NCI-H128 (cell line): Measurements from ENCODE around the gene TMEM150B.
"Not testable (repeated sequence)": the region's sequence is repeated elsewhere in the genome, so short reads cannot be mapped to it uniquely, and the experiment has no call there.

ENCODE experiments used
- DNase-seq: peaks from one replicate; lab custom pipeline; 2025; ENCODE audit not compliant: unreplicated experiment; lab: John Stamatoyannopoulos, UW

Gene TMEM150B

DNA sequence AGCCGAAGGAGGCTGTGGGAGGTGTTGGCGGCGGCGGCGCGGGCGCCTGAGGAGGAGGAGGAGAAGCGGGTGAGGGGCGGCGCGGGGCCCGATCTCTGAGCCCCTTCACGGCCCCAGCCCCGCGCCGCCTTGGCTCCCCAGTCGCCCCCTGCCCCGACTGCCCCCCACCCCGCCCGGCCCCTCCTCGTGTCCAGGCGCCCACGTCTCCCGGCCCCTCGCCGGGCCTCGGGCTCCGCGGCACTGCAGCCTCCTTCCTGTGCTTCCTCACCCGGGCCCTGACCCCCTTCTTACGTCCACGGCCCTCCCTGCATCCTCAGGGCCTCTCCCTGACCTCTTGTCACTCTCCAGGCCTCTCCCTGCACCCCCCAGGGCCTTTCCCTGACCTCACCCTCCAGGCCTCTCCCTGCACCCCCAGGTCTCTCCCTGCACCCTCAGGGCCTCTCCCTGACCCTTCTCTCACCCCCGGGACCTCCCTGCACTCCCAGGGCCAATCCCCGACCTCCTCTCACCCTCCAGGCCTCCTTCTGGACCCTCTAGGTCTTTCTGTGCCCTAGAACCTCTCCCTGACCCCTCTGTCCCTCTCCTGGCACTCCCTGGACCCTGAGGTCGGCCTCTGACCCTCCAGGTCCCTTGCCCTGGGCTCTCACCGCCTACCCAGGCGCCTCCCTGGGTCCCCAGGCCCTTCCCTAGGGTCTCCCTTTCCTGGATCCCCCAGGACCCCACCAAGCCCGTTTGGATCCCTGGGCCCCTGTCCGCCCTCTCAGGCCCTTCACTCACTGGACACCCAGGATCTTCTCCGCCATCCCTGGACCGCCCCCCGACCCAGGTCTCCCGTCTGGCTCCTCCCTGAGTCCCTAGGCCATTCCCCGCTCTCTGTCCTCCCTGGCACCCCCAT, 15.0 kb upstream of the TMEM150B start:
- no peak for DNase-seq

DNA sequence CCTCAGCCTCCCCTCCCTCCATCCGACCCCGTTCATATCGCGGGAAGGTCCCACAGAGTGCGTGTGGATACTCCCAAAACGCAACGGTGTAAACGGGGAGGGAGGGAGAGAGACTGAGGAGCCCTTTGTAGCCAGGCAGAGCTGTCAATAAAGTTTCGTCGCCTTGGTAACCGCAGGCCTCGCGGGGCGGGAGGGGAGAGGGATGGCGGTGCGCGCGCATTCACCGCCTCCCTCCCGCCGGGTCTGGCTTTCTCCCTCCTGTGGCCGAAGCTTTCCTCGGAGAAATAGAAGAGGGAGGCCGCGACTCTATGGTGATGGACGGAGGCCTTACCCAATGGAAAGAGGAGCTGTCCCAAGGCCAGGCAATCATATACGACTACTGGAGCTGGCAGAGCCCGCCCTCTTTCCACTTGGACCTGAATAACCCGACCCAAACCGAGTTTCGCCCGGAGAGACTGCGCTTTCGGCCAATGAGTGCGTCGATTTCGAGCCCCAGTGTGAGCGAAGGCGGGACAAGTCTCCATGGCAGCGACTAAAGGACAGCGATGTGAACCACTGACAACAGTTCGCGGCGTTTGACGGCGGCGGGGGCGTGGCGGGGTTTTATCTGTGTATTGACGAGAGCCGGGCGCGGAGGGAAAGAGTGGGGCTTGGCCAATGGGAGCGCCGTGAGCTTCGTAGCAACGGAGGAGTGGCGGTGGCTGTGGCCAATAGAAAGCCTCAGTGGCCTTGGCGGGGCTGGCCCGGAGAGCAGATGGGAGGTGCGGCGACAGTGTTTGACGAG, 14.2 kb upstream of the TMEM150B start, which contains the start of gene KMT5C:
KMT5C (plus strand) TSS at position 772 of the 784 bp plus-strand sequence. CDS start 2,061 bp downstream, outside the sequence.
- peak; percentile 100 for DNase-seq

DNA sequence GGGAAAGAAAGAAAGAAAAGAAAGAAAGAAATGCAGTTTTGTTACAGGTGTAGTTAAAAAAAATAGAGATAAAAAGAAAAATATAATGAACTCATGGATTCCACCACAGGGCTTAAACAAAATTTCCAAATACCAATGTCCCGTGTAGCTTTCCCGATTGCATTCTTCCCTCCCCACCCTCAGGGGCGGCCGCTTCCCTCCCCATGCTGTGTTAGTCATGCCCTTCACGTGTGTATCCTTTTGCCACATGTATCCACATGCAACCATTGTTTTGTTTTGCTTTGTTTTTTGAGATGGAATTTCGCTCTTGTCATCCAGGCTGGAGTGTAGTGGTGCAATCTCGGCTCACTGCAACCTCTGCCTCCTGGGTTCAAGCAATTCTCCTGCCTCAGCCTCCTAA, 11.0 kb upstream of the TMEM150B start:
- DNase-seq, result no peak

DNA sequence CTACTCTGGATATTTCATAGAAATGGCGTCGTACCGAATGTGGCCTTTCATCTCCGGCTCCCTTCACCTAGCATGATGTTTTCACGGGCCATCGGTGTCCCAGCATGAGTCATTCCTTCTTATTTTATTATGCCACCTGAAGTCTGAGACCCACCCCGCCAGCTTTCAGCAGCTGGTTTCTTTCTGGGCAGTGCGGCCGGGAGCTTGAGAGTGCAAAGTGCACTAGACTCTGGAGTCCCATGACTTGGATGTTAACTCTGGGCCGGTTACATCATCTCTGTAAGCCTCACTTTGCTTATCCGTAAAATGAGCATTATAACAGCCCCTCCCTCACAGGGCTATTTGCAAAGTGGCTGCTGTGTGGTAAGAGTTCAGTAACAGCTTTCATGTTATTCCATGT, 8.7 kb upstream of the TMEM150B start:
- DNase-seq, result no peak

DNA sequence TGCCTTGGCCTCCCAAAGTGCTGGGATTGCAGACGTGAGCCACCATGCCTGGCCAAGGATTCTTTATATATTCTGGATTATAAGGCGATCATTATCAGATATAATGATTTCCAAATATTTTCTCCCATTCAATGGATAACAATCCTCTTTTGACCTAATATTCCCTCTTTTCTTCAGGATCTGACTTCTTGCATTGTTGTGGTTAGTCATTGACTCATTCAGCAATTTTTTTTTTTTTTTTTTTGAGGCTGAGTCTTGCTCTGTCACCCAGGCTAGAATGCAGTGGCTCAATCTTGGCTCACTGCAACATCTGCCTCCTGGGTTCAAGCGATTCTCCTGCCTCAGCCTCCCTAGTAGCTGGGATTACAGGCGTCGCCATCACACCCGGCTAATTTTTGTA, 4.7 kb upstream of the TMEM150B start:
- not testable (repeated sequence) for DNase-seq

DNA sequence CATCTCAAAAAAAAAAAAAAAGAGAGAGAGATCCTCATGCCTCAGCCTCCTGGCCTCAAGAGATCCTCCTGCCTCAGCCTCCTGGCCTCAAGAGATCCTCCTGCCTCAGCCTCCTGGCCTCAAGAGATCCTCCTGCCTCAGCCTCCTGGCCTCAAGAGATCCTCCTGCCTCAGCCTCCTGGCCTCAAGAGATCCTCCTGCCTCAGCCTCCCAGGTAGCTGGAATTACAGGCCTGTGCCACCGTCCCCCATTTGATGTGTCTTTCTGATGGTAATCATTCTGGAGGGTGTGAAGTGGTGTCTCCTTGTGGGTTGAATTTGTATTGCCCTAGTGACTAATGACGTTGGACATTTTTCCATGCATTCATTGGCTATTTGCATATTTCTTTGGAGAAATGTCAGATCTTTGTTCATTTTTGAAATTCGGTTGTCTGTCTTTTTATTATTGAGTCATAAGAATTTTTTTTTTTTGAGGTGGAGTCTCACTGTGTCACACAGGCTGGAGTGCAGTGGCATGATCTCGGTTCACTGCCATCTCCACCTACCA, 3.7 kb upstream of the TMEM150B start:
- DNase-seq, result not testable (repeated sequence)

DNA sequence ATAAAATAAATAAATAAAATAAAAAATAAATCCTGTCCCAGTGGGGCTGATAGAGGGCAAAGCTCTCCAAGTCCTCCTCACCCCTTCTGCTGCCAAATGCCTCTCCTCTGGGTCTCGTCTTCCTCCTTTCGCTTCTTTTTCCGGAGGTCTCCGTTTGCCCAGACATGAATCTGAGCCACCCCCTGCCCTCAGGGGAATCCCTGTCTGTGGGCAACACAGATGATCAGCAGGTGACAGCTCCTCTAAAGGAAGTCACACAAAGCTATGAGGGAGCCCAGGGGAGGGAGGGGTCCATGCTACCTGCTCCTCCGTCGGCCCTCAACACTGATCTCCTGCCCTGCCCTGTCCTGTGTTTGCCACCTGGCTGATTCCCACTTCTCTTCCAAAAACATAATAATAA, 479 bp downstream of the TMEM150B start:
- no peak for DNase-seq

DNA sequence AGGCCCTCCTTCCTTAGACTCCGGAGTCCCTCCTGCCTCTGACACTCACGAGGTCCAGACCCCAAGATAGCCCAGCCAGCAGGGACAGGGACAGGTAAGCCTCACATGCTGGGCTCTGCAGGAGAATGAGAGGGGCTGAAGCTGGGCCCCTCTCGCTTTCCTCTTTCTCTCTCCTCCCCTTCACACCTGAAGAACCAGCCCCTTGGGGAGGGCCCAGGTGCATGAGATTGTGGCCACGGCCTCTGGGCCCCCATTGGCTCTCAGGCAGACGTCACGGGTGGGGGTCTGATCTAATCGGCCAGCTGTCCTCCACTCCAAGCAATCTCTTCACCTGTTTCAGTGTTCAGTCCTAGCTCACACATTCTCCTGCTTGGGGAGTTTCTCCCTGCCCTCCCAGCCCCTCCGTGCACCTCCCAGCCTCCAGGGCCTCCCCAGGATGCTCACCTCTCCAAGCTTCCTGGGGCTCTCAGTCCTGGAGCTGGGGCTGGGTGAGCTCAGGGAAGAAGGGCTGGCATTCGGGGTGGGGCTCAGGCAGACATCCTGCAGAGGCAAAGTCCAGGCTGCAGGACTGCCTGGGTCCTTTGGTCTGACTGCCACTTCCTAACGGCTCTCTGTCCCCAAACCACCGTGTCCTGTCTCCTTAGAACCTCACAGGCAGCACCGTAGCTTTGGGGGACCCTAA, 2.8 kb downstream of the TMEM150B start:
- DNase-seq, result no peak

DNA sequence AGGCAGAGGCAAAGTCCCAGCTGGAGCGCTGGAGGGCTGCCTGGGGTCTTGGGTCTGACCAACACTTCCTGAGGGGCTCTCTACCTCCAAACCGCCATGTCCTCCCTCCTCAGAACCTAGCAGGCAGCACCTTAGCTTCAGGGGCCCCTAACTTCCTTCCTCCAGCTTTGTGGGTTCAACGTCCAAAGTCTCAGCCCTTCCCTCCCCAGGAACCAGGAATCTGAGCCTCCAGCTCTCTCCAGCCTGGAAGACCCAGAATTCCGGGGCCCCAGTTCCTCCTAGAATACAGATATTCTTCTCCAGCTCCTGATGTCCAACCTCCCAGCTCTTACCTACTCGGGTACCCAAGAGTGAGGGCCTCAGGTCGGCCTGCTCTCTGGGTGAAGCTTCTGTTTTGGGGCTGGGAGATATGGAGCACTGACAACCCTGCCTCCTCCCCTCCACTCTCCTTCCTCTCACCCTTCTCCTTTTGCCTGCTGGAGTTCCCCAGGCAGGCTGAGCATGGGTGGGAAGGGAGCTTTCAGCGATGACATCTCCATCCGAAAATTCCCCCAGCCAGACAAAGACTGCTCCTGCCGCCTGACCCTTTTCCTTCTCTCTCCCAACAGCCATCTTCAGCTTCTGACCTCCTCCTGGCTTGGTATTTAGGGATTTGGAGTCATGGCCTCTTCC, 3.5 kb downstream of the TMEM150B start:
- DNase-seq, result no peak

DNA sequence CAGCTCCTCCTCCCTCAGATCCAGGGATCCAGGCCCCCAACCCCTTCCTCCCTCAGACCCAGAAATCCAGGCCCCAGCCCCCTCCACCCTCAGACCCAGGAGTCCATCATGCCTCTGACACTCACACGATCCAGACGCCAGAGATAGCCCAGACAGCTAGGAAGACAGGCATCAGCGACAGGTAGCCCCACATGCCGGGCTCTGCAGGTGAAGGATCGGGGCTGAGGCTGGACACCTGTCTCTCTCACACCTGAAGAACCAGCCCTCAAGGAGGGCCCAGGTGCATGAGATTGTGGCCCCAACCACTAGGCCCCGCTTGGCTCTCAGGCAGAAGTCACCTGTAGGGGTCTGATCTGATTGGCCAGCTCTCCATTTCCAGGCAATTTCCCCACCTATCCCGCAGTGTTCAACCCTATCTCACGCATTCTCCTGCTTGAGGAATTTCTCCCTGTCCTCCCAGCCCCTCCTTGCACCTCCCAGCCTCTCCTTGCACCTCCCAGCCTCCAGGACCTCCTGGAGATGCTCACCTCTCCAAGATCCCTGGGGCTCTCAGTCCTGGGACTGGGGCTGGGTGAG, 4.2 kb downstream of the TMEM150B start:
- no peak for DNase-seq

DNA sequence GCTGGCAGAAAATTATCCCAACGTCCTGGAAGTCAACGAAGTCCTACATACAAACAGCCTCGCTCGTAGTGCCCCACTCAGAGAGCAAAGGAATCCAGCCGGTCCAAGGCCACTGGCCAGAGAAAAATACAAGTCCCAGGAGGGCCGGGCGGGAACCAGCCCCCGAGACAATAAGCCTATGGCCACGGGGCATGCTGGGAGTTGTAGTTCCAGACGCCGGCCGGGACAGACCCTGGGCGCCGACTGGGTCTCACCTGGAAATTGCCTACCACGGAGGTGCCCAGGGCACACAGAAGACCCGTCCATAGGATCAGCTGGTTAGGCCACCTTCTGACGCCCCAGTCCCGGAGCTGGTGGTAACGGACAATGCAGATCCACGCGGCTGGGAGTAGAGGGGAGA, 5.4 kb downstream of the TMEM150B start:
- no peak for DNase-seq

DNA sequence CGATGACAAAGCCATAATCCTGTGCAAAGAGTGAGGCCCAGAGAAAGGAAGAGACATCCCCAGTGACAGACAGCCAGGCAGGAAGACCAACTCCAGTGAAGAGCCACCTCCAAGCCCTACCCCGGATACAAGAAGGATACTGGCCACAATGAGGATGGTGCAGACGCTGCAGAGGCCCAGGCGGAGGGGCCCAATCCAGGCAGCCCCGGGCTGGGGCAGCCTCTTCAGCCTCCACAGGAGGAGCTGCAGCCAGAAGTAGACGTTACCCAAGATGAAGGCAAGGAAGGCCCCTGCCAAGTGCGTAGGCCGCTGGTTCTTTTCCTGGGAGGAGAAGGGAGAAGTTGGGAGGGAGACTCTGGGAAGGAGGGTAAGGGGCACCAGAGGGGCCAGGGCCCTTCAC, 8.5 kb downstream of the TMEM150B start:
- DNase-seq, result no peak

DNA sequence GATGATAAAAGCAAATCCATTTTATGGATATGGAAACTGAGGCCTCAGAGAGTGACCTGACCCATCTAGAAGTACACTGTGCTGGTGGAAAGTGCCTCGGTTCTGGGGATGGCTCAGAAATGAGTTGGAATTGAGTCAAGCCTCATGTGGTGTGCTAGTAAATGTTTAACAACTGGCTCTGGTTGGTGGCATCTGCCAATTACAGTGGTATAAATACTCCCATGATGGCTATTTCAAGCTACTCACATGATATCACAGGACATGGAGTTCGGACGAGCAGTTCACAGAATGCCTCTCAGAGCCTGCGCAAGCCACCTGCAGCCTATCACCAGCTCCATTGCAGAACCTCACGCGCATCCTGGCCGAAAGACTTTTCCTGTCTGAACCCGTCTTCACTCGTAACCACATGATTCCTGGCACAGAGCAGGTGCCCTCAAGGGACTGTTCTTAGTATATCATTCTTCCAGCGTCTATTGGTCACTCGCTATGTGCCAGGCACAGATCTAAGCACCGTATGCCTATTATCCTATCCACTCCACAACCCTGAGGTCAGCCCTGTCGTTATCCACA, 9.1 kb downstream of the TMEM150B start:
- no peak for DNase-seq

DNA sequence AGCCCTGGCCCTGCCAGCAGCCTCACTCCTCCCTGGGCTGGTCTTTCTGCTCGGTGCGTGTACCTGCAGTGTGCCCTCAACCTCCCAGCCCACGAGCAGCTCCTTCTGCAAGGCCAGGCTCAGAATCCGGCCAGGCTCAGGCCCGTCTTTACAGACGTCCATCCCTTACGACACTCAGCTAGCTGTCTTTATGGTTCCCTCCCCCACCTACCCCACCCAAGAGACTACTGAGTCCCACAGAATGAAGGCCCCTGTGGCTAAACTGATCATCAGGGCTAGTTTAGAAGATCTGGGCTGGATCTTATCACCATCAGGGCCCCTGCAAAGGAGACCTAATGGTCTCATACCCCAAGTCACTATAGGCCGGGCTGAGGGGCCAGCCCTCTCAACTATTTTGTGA, 10.7 kb downstream of the TMEM150B start:
- no peak for DNase-seq

DNA sequence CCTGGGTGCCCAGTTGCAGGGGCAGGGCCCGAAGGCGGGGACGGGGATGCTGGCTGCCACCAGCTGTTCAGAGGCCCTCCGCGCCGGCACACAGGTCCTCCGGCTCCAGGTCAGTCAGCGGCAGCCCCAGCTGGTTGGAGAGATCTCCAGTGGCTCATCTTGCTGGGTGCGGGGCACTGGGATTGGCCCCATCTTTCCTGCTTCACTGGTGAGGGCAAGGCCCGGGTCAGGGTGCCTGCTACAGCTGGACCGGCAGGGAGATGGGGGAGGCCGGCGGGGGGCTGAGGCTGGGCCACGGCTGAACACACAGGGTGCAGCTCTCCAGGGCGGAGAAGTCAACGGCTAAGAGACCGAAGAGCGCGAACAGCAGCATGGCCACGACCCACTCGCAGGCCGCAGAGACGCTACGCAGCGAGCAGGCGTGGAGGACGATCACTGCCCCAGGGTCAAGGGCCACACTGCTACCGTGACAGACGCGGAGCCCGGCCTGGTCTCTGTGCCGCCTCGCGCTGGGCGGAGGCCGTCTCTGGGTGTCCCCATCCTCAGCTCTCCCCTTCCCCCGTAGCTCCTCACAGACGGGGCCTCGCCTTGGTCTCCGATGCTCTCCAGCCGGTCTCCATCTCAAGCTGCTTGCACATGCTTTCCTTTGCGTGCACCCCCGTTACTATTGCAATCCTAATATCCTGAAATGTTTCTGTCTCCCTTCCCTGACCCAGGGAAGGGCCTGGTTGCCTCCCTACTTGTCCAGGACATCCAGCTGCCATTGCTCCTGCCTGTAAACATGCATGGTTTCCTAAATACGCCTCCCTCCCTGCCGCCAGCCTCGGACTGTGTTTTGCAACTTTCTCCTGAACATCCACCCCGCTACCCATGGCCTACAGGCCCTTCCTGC, 12.3 kb downstream of the TMEM150B start:
- DNase-seq, result no peak

DNA sequence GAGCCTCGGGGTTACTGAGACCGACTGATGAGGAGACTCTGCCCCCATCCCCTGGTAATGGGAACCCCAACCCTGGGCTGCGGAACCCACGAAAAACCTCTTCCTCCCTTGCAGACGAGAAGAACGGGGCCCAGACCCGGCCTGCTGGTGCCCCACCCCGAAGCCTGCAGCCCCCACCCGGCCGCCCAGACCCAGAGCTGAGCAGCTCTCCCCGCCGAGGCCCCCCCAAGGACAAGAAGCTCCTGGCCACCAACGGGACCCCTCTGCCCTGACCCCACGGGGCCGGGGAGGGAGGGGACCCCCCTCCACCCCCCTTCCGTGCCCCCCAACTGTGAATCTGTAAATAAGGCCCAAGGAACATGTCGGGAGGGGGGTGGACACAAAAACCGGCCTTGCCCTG, 13.3 kb downstream of the TMEM150B start:
- DNase-seq, result no peak

DNA sequence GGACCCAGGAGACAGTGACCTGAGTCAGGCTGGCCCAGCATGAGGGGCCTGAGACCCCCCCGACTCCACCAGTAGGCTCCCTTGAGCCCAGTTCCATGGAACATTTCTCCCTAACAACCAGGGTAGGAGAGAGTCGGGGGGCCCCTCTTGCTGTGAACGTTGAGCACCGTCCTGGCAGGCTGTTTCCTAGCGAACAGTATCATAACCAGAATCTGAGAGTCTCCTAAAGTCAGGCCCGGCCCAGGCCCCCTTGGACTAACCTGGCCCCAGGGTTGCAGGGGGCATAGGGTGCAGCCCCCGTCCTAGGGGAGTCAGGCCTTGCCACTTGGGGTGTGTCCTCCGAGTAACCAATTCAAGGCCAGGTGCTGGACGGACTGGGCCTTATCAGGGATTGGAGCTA, 13.7 kb downstream of the TMEM150B start:
- no peak for DNase-seq

DNA sequence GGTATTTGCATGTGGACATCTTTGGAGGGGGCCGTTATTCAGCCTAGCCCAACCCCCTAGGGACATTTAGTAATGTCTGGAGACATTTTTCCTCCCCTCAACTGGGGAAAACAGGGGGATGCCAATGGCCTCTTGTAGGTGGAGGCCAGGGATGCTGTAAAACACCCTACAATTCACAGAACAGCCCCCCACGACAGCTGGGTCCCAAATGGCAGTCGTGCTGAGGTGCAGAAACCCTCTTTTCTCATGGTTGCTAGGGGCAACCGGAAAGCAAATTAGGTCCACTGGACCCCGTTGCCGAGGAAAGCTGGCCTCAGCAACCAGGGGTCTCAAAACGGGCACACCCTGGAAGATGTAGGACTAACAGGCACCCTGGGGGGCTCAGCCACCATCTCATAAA, 14.6 kb downstream of the TMEM150B start:
- no peak for DNase-seq

DNA sequence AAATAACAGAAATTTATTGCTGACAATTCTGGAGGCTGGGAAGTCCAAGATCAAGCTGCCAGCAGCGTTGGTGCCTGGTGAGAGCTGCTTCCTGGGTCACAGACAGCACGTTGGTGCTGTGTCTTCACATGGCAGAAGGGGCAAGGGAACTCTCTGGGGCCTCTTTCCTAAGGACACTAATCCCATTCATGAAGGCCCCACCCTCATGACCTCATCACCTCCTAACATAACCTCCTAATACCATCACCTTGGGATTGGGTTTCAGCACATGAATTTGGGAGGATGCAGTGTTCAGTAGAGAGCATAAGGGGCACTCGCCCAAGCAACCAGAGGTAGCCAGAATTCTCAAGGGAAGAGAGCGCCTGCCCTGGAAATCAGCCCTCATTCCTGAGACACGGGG, 15.7 kb downstream of the TMEM150B start:
- DNase-seq, result no peak
